H1 (cell line): ENCODE results near the gene RNU6-9. TPM values are rescaled to one million over a fixed set of nuclear protein-coding genes. Genes with fewer than 3 reads are reported as not detected.
A peak's percentile ranks its signal among the peaks of the same experiment; 100 is the strongest.

Experiments used
- CTCF ChIA-PET: fragments of 300-600 bp; sonication (Branson Sonifier 250); formaldehyde crosslinking; loops from one replicate; lab custom pipeline; 2021; ENCODE audit not compliant: partially characterized antibody; lab: Charles Lee
- POLR2A ChIA-PET: fragments of 300-600 bp; sonication (Branson Sonifier 250); formaldehyde crosslinking; loops from one replicate; lab custom pipeline; 2021; ENCODE audit warnings: inconsistent platforms; ENCODE audit not compliant: partially characterized antibody; lab: Charles Lee
- DNase-seq, 2 experiments: peaks; one replicate each; pipeline versions ENCODE4 v3.0.0 to v3.0.0-alpha.2; 2010 to 2022; ENCODE audit warnings: low spot score in 2 of 2, low read depth in 1 of 2, mixed read lengths in 1 of 2
- FAIRE-seq: peaks from 2 replicates; lab custom pipeline; 2011; peaks lifted over from hg19 to GRCh38; lab: Jason Lieb, UNC
- H2AFZ ChIP-seq: 2 replicates; pipeline ENCODE4 v1.8.1; 2012; ENCODE audit warnings: low read length, inconsistent platforms
- H2AK5ac ChIP-seq: 2 replicates; pipeline ENCODE4 v1.6.1; 2013; ENCODE audit warnings: low read depth, low read length
- H2BK120ac ChIP-seq: replicated peaks from 2 replicates; pipeline ENCODE3; 2013; ENCODE audit warnings: low read depth, low read length, inconsistent platforms
- H2BK12ac ChIP-seq: 2 replicates; pipeline ENCODE4 v1.6.1; 2013; ENCODE audit warnings: low read depth, low read length
- H2BK15ac ChIP-seq: 2 replicates; pipeline ENCODE4 v1.6.1; 2013; ENCODE audit warnings: low read length
- H2BK20ac ChIP-seq: 2 replicates; pipeline ENCODE4 v1.6.1; 2013; ENCODE audit warnings: low read length
- H2BK5ac ChIP-seq: 2 replicates; pipeline ENCODE4 v1.6.1; 2013; ENCODE audit warnings: low read depth, low read length
- H3K14ac ChIP-seq: 2 replicates; pipeline ENCODE4 v1.6.1; 2013; ENCODE audit warnings: inconsistent platforms; ENCODE audit not compliant: insufficient read length
- H3K18ac ChIP-seq: 2 replicates; pipeline ENCODE4 v1.6.1; 2013; ENCODE audit warnings: low read length; ENCODE audit errors: extremely low read depth
- H3K23ac ChIP-seq: 2 replicates; pipeline ENCODE4 v1.6.1; 2013; ENCODE audit warnings: inconsistent platforms; ENCODE audit not compliant: insufficient read length
- H3K23me2 ChIP-seq: 2 replicates; pipeline ENCODE4 v1.6.1; 2013; ENCODE audit warnings: low read depth, low read length
- H3K27ac ChIP-seq: 2 replicates; pipeline ENCODE4 v1.6.1; 2011; ENCODE audit warnings: low read depth, low read length, inconsistent platforms
- H3K27me3 ChIP-seq, 4 experiments: replicated peaks in 1 of 4; 1 replicate in 1 of 4; 2 replicates in 3 of 4; pipeline versions ENCODE4 v1.6.1 to v1.8.1; 2011 to 2013; ENCODE audit warnings: low read length in 3 of 4, mild to moderate bottlenecking in 3 of 4, inconsistent platforms in 2 of 4, mixed read lengths in 2 of 4, moderate library complexity in 1 of 4; ENCODE audit not compliant: control insufficient read depth in 3 of 4, insufficient read depth in 3 of 4; ENCODE audit errors: extremely low read depth in 1 of 4
- H3K36me3 ChIP-seq, 4 experiments: 2 replicates each; pipeline versions ENCODE4 v1.6.1 to v1.8.1; 2011 to 2013; ENCODE audit warnings: mild to moderate bottlenecking in 4 of 4, low read length in 3 of 4, moderate library complexity in 2 of 4, control low read depth in 1 of 4, inconsistent platforms in 1 of 4; ENCODE audit not compliant: insufficient read depth in 4 of 4, control insufficient read depth in 2 of 4
- H3K4ac ChIP-seq: replicated peaks from 2 replicates; pipeline ENCODE3; 2013; ENCODE audit warnings: low read length, low read depth, mixed read lengths, inconsistent platforms; ENCODE audit not compliant: insufficient read length
- H3K4me1 ChIP-seq, 4 experiments: replicated peaks in 1 of 4; 1 replicate in 1 of 4; 2 replicates in 3 of 4; pipeline versions ENCODE4 v1.6.1 to v1.8.1; 2011 to 2013; ENCODE audit warnings: low read length in 3 of 4, inconsistent platforms in 2 of 4, mixed read lengths in 1 of 4; ENCODE audit not compliant: insufficient read depth in 4 of 4, control insufficient read depth in 3 of 4
- H3K4me2 ChIP-seq, 2 experiments: 2 replicates each; pipeline versions ENCODE4 v1.6.1 to v1.8.1; 2011 to 2013; ENCODE audit warnings: low read depth in 2 of 2, low read length in 2 of 2, control low read depth in 1 of 2, inconsistent platforms in 1 of 2, mild to moderate bottlenecking in 1 of 2; ENCODE audit not compliant: insufficient read depth in 1 of 2
- H3K4me3 ChIP-seq, 4 experiments: fragments of 200-600, 300-600 bp in 1 of 4; sonication (generic), shearing (Covaris generic), sonication (Bioruptor Twin) in 1 of 4; 2 replicates each; pipeline versions ENCODE4 v1.5.1 to v1.8.1; 2011 to 2016; ENCODE audit warnings: low read length in 4 of 4, low read depth in 3 of 4, control low read depth in 2 of 4, inconsistent platforms in 2 of 4, mild to moderate bottlenecking in 2 of 4, mixed read lengths in 1 of 4, moderate library complexity in 1 of 4; ENCODE audit not compliant: insufficient read depth in 2 of 4; ENCODE audit errors: extremely low read depth in 1 of 4
- H3K56ac ChIP-seq: replicated peaks from 2 replicates; pipeline ENCODE3; 2013; ENCODE audit warnings: low read depth, mild to moderate bottlenecking, mixed read lengths, low read length, inconsistent platforms; ENCODE audit not compliant: insufficient read length
- H3K79me1 ChIP-seq: 2 replicates; pipeline ENCODE4 v1.6.1; 2013; ENCODE audit warnings: low read depth, low read length, control low read depth
- H3K79me2 ChIP-seq, 2 experiments: 2 replicates each; pipeline versions ENCODE4 v1.6.1 to v1.8.1; 2012 to 2013; ENCODE audit warnings: low read length in 2 of 2, mild to moderate bottlenecking in 2 of 2, inconsistent platforms in 1 of 2; ENCODE audit not compliant: insufficient read depth in 2 of 2, control insufficient read depth in 1 of 2
- H3K9ac ChIP-seq, 4 experiments: replicated peaks in 1 of 4; 1 replicate in 1 of 4; 2 replicates in 3 of 4; pipeline versions ENCODE4 v1.6.1 to v1.8.1; 2011 to 2013; ENCODE audit warnings: low read depth in 3 of 4, low read length in 3 of 4, control low read depth in 2 of 4, mild to moderate bottlenecking in 2 of 4, moderate library complexity in 2 of 4, inconsistent platforms in 1 of 4; ENCODE audit errors: extremely low read depth in 1 of 4
- H3K9me3 ChIP-seq, 2 experiments: 2 replicates each; pipeline versions ENCODE4 v1.6.1 to v1.8.1; 2012 to 2013; ENCODE audit warnings: mild to moderate bottlenecking in 2 of 2, moderate library complexity in 2 of 2, control low read depth in 1 of 2, inconsistent platforms in 1 of 2, low read depth in 1 of 2, low read length in 1 of 2, mixed read lengths in 1 of 2; ENCODE audit not compliant: insufficient read depth in 2 of 2
- H4K20me1 ChIP-seq, 2 experiments: replicated peaks in 1 of 2; 2 replicates each; pipeline versions ENCODE3 to v1.8.1; 2011 to 2013; ENCODE audit warnings: inconsistent platforms in 2 of 2, low read length in 2 of 2, mild to moderate bottlenecking in 1 of 2; ENCODE audit not compliant: insufficient read depth in 2 of 2, control insufficient read depth in 1 of 2
- H4K5ac ChIP-seq: 2 replicates; pipeline ENCODE4 v1.6.1; 2013; ENCODE audit warnings: low read length, low read depth, mixed read lengths, inconsistent platforms; ENCODE audit not compliant: insufficient read length
- H4K8ac ChIP-seq: 2 replicates; pipeline ENCODE4 v1.8.0; 2013; ENCODE audit warnings: mild to moderate bottlenecking, moderate library complexity, low read length, inconsistent platforms; ENCODE audit not compliant: insufficient read depth; ENCODE audit errors: extremely low read depth
- H4K91ac ChIP-seq: replicated peaks from 2 replicates; pipeline ENCODE3; 2013; ENCODE audit warnings: low read length, mixed read lengths, inconsistent platforms; ENCODE audit not compliant: insufficient read length
- ASH2L ChIP-seq: fragments of 200-600, 300-600 bp; sonication (generic); IDR thresholded peaks from one replicate; pipeline ENCODE4 v1.7.1; 2017; ENCODE audit warnings: low read length
- ATF2 ChIP-seq: IDR thresholded peaks from 2 replicates; pipeline ENCODE4 v1.6.1; 2012; ENCODE audit warnings: low read length, inconsistent platforms
- BCL11A ChIP-seq, 2 experiments: IDR thresholded peaks; one replicate each; pipeline ENCODE4 v1.6.1; 2011; ENCODE audit warnings: low read depth in 2 of 2, low read length in 2 of 2, mild to moderate bottlenecking in 2 of 2
- E2F6 ChIP-seq: IDR thresholded peaks from 2 replicates; pipeline ENCODE4 v1.6.1; 2012; ENCODE audit warnings: inconsistent platforms
- MAX ChIP-seq: IDR thresholded peaks from 2 replicates; pipeline ENCODE4 v1.6.1; 2012; ENCODE audit warnings: inconsistent platforms
- RXRA ChIP-seq: IDR thresholded peaks from 2 replicates; pipeline ENCODE4 v1.6.1; 2011; ENCODE audit warnings: low read depth, mild to moderate bottlenecking, low read length, moderate library complexity; ENCODE audit not compliant: insufficient read depth
- SIN3A ChIP-seq, 2 experiments: IDR thresholded peaks in 1 of 2; conservative IDR thresholded peaks in 1 of 2; 2 replicates each; pipeline ENCODE4 v1.6.1; 2011 to 2012; ENCODE audit warnings: low read length in 2 of 2, improper control_type of control experiment in 1 of 2, low read depth in 1 of 2, mild to moderate bottlenecking in 1 of 2
- SIX5 ChIP-seq: IDR thresholded peaks from 2 replicates; pipeline ENCODE4 v1.6.1; 2011; ENCODE audit warnings: mild to moderate bottlenecking, low read depth, low read length
- TEAD4 ChIP-seq: IDR thresholded peaks from 2 replicates; pipeline ENCODE4 v1.6.1; 2012; ENCODE audit warnings: low read depth, low read length, inconsistent platforms, mixed read lengths
- WGBS, 2 experiments: shearing (Covaris generic) in 1 of 2; methylation state at CpG; one replicate each; pipeline versions ENCODE4 v1.1.6 to v1.1.7; 2013 to 2015; ENCODE audit warnings: low lambda C conversion rate in 2 of 2, mixed read lengths in 2 of 2, inconsistent platforms in 1 of 2, low coverage in 1 of 2, missing lambda C conversion rate in 1 of 2; ENCODE audit not compliant: insufficient replicate concordance in 2 of 2, insufficient coverage in 1 of 2, insufficient read length in 1 of 2; ENCODE audit errors: extremely low coverage in 1 of 2, missing lambda C conversion rate in 1 of 2; 5-methylcytosine and 5-hydroxymethylcytosine counted together
- polyA plus RNA-seq, 7 experiments: library from polyadenylated mRNA; depleted of rRNA in 3 of 7; stranded (reverse) in 5 of 7; unstranded in 2 of 7; fragments of >200 nt in 5 of 7; fragments of 200-250 nt in 2 of 7; gene quantifications; 1 replicate in 5 of 7; 2 replicates in 1 of 7; 4 replicates in 1 of 7; pipeline versions ENCODE4 v1.2.1 to v1.2.3, GENCODE V29; 2011 to 2013; ENCODE audit warnings: missing spikeins in 2 of 7, mixed read lengths in 2 of 7
- total RNA-seq: library from RNA; stranded (reverse); fragmentation: NEBNext Ultra II Directional; extraction: Animal tissue kit (Norgen Biotek cat#: 25700); gene quantifications from 2 replicates; pipeline ENCODE4 v1.2.1, GENCODE V29; 2021

RNU6-9 gene
- total and polyA plus RNA-seq, 2 of the 8 experiments (the other 6 are each of a cell fraction or from before 2014, with no cell fraction given), result not detected

GRCh38 chr19:925087-925525, 31.8 kb downstream of the RNU6-9 start:
- peaks cover 0 to 19% of the 10 kb centered on the region in 2 experiments; a peak in 2 of 4 replicates for H3K79me2 ChIP-seq
- H2BK12ac ChIP-seq, result peak overlapping the region; percentile 82; the same call in 1 of the 2 replicates
- peaks cover 0 to 9% (median 3%) of the 10 kb centered on the region in 4 experiments; a peak in 2 of 8 replicates for H3K36me3 ChIP-seq
- H3K23ac ChIP-seq, result no peak overlapping the region
- H4K91ac ChIP-seq, result peak overlapping the region; percentile 75
- peak overlapping the region; percentile 78 for H4K5ac ChIP-seq
- H4K20me1 ChIP-seq, result peaks cover 0 to 8% of the 10 kb centered on the region in 2 experiments
- H3K18ac ChIP-seq, result peak overlapping the region; percentile 9; the same call in 1 of the 2 replicates
- H3K79me1 ChIP-seq, result peaks cover 6% of the 10 kb centered on the region; the same call in 1 of the 2 replicates
- peak in 1 of 2 experiments; percentile 90 for DNase-seq
- ChIA-PET CTCF (interaction anchor here (1.1 to 4.6 kb wide), 5 partner anchors 14 to 97 kb away, joined by 3 to 113 read pairs (median 15); partner anchors contain the start of gene WDR18), POLR2A (interaction anchor here (0.8 to 3.3 kb wide), 7 partner anchors 11 to 102 kb away, joined by 3 to 16 read pairs (median 4); partner anchors contain the start of genes CNN2, MED16, RNU6-9 and WDR18)
- H4K8ac ChIP-seq, result peak overlapping the region; percentile 38
- no peaks in the 10 kb centered on the region for H3K9me3 ChIP-seq
- H3K4me1 ChIP-seq, result peaks cover 2 to 11% (median 7%) of the 10 kb centered on the region in 4 experiments
- H3K4ac ChIP-seq, result peak overlapping the region; percentile 8
- H2BK20ac ChIP-seq, result no peak overlapping the region
- no peak overlapping the region for H3K14ac ChIP-seq
- H2BK120ac ChIP-seq, result no peak overlapping the region
- no peak overlapping the region; the same call in 1 of the 2 replicates for H2AFZ ChIP-seq
- H3K56ac ChIP-seq, result peak overlapping the region; percentile 32
- H2AK5ac ChIP-seq, result no peak overlapping the region
- H3K23me2 ChIP-seq, result peaks cover 8% of the 10 kb centered on the region
- H3K27me3 ChIP-seq, result peaks cover 12 to 14% (median 14%) of the 10 kb centered on the region in 4 experiments
- 3% methylated on average over 21 of the region's 39 CpGs; no CpG with 5 or more reads in 1 of the 2 experiments for WGBS, 2 experiments
- peak overlapping the region; percentile 62 to 84 for H3K4me2 ChIP-seq
- peak overlapping the region; percentile 46 to 97 (median 68) for H3K4me3 ChIP-seq
- H3K9ac ChIP-seq, result peak overlapping the region in 3 of 4 experiments; percentile 26 to 68 (median 49); a peak in 3 of 7 replicates
- H3K27ac ChIP-seq, result peak overlapping the region; percentile 39; the same call in 1 of the 2 replicates
- peak overlapping the region; percentile 61; the same call in 1 of the 2 replicates for H2BK5ac ChIP-seq
- no peak for FAIRE-seq
- no peak overlapping the region for H2BK15ac ChIP-seq
- TF ChIP-seq E2F6 (no peak; the same call in 1 of the 2 replicates), SIN3A (conservative IDR thresholded peaks at IDR 0.05 in 1 of 2, IDR thresholded peaks at IDR 0.05 in 1 of 2; ENCODE audit: low read depth in 1 of 2, low read length in 2 of 2) (0 out of 4 replicates have a peak, but pooled peaks have one; percentile 22 to 34), MAX (peak; percentile 74), TEAD4 (no peak), BCL11A (IDR thresholded peaks at IDR 0.05; ENCODE audit: low read depth in 2 of 2, low read length in 2 of 2) (no peak), RXRA (no peak), SIX5 (no peak), ASH2L (peak; percentile 63), ATF2 (peak; percentile 73)
